Mucosa of rectum (tissue), 2 donors: ENCODE results near the gene CARD19.
"Not testable (repeated sequence)": the region's sequence is repeated elsewhere in the genome, so short reads cannot be mapped to it uniquely, and the experiment has no call there.

Source experiments
- H3K27ac ChIP-seq, 2 donors: one replicate each; pipeline ENCODE4 v1.7.0; 2013; ENCODE audit warnings: inconsistent platforms in 2 of 2, low read depth in 2 of 2, low read length in 2 of 2
- H3K27me3 ChIP-seq, 2 donors: one replicate each; pipeline ENCODE4 v1.7.0; 2013; ENCODE audit warnings: low read length in 2 of 2; ENCODE audit not compliant: control insufficient read depth in 2 of 2, insufficient read depth in 2 of 2
- H3K36me3 ChIP-seq, 2 donors: one replicate each; pipeline ENCODE4 v1.7.0; 2013; ENCODE audit warnings: low read length in 2 of 2; ENCODE audit not compliant: control insufficient read depth in 2 of 2, insufficient read depth in 2 of 2
- H3K4me1 ChIP-seq, 2 donors: one replicate each; pipeline ENCODE4 v1.7.0; 2013; ENCODE audit warnings: low read length in 2 of 2, mild to moderate bottlenecking in 1 of 2; ENCODE audit not compliant: control insufficient read depth in 2 of 2, insufficient read depth in 2 of 2
- H3K4me3 ChIP-seq, 2 donors: one replicate each; pipeline ENCODE4 v1.7.0; 2013; ENCODE audit warnings: low read length in 2 of 2
- H3K9ac ChIP-seq, 2 donors: one replicate each; pipeline ENCODE4 v1.7.0; 2013; ENCODE audit warnings: low read length in 2 of 2, low read depth in 1 of 2, mild to moderate bottlenecking in 1 of 2
- H3K9me3 ChIP-seq, 2 donors: one replicate each; pipeline ENCODE4 v1.7.0; 2013; ENCODE audit warnings: low read length in 2 of 2; ENCODE audit not compliant: control insufficient read depth in 2 of 2
- donor health status: healthy.
- donor health status: Normal muscosa, but diverticular disease.

CARD19 gene

GRCh38 chr9:93143830-93144530 is 48.0 kb downstream of the CARD19 start:
- no peaks in the 10 kb centered on the region for H3K27me3 ChIP-seq
- H3K4me3 ChIP-seq, result no peak overlapping the region
- peak overlapping the region in 1 of 2 donors; percentile 9 for H3K27ac ChIP-seq
- H3K9me3 ChIP-seq, result no peaks in the 10 kb centered on the region
- no peak overlapping the region for H3K9ac ChIP-seq
- H3K4me1 ChIP-seq, result peaks cover 0 to 6% of the 10 kb centered on the region in 2 donors
- no peaks in the 10 kb centered on the region for H3K36me3 ChIP-seq

- H3K36me3 ChIP-seq, H3K4me1 ChIP-seq, H3K9ac ChIP-seq, H3K9me3 ChIP-seq, H3K4me3 ChIP-seq, H3K27me3 ChIP-seq, H3K27ac ChIP-seq: not testable (repeated sequence)
Measured at GRCh38 chr9:93146696-93147095, 50.7 kb downstream of the CARD19 start.

- H3K36me3 ChIP-seq, result no peaks in the 10 kb centered on the region
- no peaks in the 10 kb centered on the region for H3K9me3 ChIP-seq
- no peak overlapping the region for H3K9ac ChIP-seq
- H3K27ac ChIP-seq, result no peak overlapping the region
- no peaks in the 10 kb centered on the region for H3K27me3 ChIP-seq
- H3K4me1 ChIP-seq, result peaks cover 0 to 6% of the 10 kb centered on the region in 2 donors
- no peak overlapping the region for H3K4me3 ChIP-seq
Measured at GRCh38 chr9:93147632-93148031, 51.6 kb downstream of the CARD19 start.

GRCh38 chr9:93148721-93149120 is 52.7 kb downstream of the CARD19 start:
- H3K4me3 ChIP-seq, result no peak overlapping the region
- H3K36me3 ChIP-seq, result no peaks in the 10 kb centered on the region
- no peak overlapping the region for H3K27ac ChIP-seq
- H3K4me1 ChIP-seq, result peaks cover 0 to 5% of the 10 kb centered on the region in 2 donors
- no peak overlapping the region for H3K9ac ChIP-seq
- H3K9me3 ChIP-seq, result no peaks in the 10 kb centered on the region
- no peaks in the 10 kb centered on the region for H3K27me3 ChIP-seq

- Histone ChIP-seq H3K9me3 (no peaks in the 10 kb centered on the region), H3K36me3 (no peaks in the 10 kb centered on the region), H3K27ac (no peak overlapping the region), H3K9ac (no peak overlapping the region), H3K4me3 (no peak overlapping the region), H3K27me3 (no peaks in the 10 kb centered on the region), H3K4me1 (no peaks in the 10 kb centered on the region)
Measured at GRCh38 chr9:93149361-93149760, 53.3 kb downstream of the CARD19 start.

GRCh38 chr9:93151097-93151784 is 55.2 kb downstream of the CARD19 start:
- no peak overlapping the region for H3K4me3 ChIP-seq
- H3K9ac ChIP-seq, result no peak overlapping the region
- H3K27ac ChIP-seq, result no peak overlapping the region
- no peaks in the 10 kb centered on the region for H3K36me3 ChIP-seq
- no peaks in the 10 kb centered on the region for H3K9me3 ChIP-seq
- H3K4me1 ChIP-seq, result no peaks in the 10 kb centered on the region
- H3K27me3 ChIP-seq, result no peaks in the 10 kb centered on the region

GRCh38 chr9:93154293-93154903 is 58.4 kb downstream of the CARD19 start:
- H3K36me3 ChIP-seq, result no peaks in the 10 kb centered on the region
- no peaks in the 10 kb centered on the region for H3K9me3 ChIP-seq
- H3K4me1 ChIP-seq, result no peaks in the 10 kb centered on the region
- H3K27me3 ChIP-seq, result no peaks in the 10 kb centered on the region
- H3K9ac ChIP-seq, result no peak overlapping the region
- H3K4me3 ChIP-seq, result no peak overlapping the region
- H3K27ac ChIP-seq, result no peak overlapping the region

- H3K4me3 ChIP-seq, result no peak overlapping the region
Measured at GRCh38 chr9:93155716-93156474, 59.9 kb downstream of the CARD19 start.

GRCh38 chr9:93156475-93157008 is 60.5 kb downstream of the CARD19 start:
- no peak overlapping the region for H3K4me3 ChIP-seq
- no peaks in the 10 kb centered on the region for H3K9me3 ChIP-seq
- peaks cover 0 to 3% of the 10 kb centered on the region in 2 donors for H3K4me1 ChIP-seq
- H3K9ac ChIP-seq, result no peak overlapping the region
- no peak overlapping the region for H3K27ac ChIP-seq
- no peaks in the 10 kb centered on the region for H3K27me3 ChIP-seq
- H3K36me3 ChIP-seq, result no peaks in the 10 kb centered on the region

More at GRCh38 chr9:93155716-93156474, 59.9 kb downstream of the CARD19 start:
- Histone ChIP-seq H3K36me3 (no peaks in the 10 kb centered on the region), H3K4me1 (peaks cover 0 to 3% of the 10 kb centered on the region in 2 donors), H3K9ac (no peak overlapping the region), H3K27ac (no peak overlapping the region), H3K27me3 (no peaks in the 10 kb centered on the region), H3K9me3 (no peaks in the 10 kb centered on the region)
